ENCODE measurements around the gene MIA3. TPM values are rescaled to one million over a fixed set of nuclear protein-coding genes. Genes with fewer than 3 reads are reported as not detected.

The MIA3 gene
- total RNA-seq, 1 donor from 2014 or later, result 35.4 TPM

DNA sequence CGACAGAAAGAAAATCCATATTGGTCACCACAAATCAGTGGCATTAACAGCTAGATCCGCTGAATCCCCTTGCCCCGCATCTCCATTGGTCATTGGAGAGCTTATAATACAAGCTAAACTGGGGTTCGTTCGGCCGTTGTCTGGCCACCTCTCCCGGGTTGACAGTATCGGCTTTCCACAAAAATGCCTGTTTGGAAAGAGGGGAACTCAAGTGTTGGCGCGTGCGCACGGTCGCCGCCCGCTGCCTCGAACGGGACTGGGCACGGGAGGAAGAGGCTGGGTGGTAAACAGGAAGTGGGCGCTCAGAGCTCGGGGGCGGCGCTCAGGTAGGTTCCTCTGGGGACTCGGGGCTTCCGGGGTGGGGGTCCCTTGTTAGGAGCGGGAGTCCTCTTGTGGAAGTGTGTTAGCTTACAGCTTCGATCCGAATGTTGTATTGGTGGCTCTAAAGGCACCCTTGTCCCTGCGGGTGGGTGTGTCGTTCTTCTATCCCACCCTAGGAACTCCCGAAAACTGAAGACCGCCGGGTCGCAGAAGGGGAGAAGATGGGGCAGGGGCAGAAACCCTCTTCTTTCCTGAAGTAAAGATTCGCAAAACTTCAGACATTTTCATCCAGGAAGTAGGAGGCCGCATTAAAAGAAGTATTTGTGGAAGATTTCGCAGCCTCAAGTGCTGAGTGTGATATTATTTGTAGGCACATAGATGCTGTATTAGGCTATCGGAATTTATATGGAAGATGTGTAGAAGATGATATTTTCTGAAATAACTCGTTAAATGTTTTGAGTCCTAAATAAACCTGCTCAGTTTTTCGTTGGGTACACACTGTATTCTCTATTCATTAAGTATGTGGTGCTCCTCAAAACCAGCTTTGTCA is 95.4 kb downstream of the MIA3 start:
- peak; percentile 86 for DNase-seq (ENCODE audit: extremely low read depth, low read depth, low spot score)

DNA sequence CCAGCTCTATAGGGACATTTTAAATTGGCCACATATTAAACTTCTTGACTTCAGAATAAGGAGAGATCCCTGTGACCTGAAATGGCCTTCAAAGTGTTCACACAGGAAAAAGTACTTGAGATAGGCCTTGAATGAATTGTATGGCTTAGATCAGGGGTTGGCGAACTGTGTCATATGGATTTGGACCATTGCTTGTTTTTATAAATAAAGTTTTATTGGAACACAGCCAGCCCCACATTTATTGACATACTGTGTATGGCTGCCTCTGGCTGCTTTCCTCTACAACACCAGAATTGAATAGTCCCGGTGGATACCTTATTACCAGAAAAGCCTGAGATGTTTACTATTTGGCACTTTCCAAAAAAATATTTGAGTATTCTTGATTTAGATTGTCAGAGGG is 98.5 kb downstream of the MIA3 start:
- DNase-seq (ENCODE audit: extremely low read depth, low read depth, low spot score), result no peak

Other genes with a start within 250 kb of the MIA3 start
- not detected in 2 replicates for gene HHIPL2, start 70.0 kb upstream of the MIA3 start, total RNA-seq
- gene TAF1A, start 28.2 kb upstream of the MIA3 start, total RNA-seq, result 3.5 and 3.6 TPM in 2 replicates
- gene AIDA, start 94.4 kb downstream of the MIA3 start, total RNA-seq, result 62.6 and 72.3 TPM in 2 replicates
- gene BROX, start 94.5 kb downstream of the MIA3 start, total RNA-seq, result 34.8 and 50.8 TPM in 2 replicates
- not detected in 2 replicates for gene FAM177B, start 119.1 kb downstream of the MIA3 start, total RNA-seq
- 1.6 and 3.2 TPM in 2 replicates for gene DISP1, start 196.9 kb downstream of the MIA3 start, total RNA-seq